HG03280 (cell line): ENCODE data around the gene LRRC1.
A peak's percentile ranks its signal among the peaks of the same experiment; 100 is the strongest.
"Not testable (repeated sequence)": the region's sequence is repeated elsewhere in the genome, so short reads cannot be mapped to it uniquely, and the experiment has no call there.

ENCODE experiments used
- ATAC-seq: cut with Tn5 transposase; IDR thresholded peaks from one replicate; pipeline ENCODE4 v1.9.1; 2021; ENCODE audit warnings: mild to moderate bottlenecking, moderate library complexity; ENCODE audit not compliant: unreplicated experiment

Gene LRRC1

DNA sequence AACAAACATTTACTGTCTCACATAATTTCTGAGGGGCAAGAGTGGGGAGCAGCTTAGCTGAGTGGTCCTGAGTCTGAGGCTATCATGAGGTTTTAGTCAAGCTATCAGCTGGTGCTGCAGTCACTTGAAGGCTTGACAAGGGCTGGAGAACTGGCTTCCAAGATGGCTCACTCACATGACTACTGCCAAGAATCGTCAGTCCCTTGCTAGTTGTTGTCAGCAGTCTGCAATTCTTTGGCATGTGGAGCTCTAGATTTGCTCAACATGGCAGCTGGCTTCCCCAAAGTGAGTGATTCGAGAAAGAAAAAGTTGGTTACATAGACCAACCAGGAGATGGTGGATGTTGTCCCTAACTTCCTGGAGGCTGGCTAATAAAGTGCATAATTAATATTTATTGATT, 2.8 kb upstream of the LRRC1 start:
- no peak for ATAC-seq

DNA sequence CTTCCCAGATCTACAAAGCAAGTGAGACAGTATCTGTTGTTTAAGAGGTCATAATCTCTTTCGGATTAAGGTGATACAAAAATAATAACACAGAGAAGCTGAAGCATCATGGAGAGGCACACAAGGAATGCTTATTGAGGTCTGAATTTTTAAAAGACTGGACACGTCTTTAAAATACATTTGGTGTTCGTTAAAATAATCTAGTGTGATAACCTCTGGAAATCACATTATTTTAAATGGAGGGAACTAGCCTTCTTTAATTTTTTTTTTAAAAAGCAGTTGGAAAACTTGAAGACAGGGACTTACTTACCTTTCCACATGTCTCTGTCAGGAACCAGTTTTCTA, 1.9 kb upstream of the LRRC1 start:
- no peak for ATAC-seq

DNA sequence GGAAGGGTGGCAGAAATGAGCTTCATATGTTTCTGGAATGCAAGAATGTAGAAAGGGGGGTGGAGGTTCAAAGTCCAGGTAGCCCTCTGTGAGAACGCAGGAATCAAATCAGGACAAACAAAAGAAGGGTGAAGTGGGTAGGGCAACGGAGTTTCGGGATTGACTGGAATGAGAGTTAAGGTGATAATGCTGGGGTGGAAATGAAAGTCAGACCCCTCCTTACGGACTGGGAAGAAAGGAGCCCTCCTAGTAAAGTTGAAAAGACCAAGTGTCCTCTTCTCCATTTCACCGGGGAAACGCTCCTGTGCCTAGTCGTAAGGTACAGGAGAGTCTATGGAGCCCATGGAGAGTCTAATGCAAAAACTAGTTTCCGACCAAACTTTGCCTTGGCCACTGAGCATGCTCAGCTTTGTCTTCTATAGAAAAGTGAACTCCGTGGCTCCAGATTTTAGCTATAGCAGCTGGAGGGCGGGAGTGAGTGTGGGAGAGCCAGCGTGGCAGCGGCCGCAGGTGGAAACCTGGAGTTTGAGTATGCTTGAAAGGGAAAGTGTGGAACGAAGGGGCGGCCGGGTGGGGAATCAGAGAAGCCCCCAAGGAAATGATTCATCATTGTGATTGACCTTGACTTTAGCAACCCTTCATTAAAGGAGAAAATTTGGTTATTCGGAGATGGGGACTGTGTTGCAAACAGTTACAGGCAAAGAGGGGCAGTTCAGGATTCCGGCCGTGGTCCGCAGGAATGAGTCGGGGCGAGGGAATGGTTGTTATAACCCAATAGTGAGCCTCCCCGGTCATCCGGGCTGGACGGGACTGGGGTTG, 1.3 kb upstream of the LRRC1 start:
- ATAC-seq = no peak

- ATAC-seq = peak; percentile 40
These were observed 577 bp upstream of the LRRC1 start for GRCh38 chr6:53794137-53794719.

DNA sequence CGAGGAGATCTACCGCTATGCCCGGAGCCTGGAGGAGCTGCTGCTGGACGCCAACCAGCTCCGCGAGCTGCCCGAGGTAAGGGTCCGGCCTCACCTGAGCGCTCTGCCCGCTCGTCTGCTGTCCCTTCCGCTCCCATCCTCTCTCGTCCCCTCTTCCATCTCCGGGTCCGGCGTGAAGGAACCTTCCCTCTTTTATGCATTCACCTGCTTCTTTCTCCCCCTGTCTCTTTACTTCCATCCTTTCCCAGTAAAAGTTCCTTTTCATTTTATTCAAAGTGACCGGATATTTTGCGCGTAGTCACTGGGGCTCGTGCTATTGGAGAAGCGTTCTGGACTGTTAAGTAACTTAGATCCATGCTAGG, 516 bp downstream of the LRRC1 start:
- peak; percentile 28 for ATAC-seq

DNA sequence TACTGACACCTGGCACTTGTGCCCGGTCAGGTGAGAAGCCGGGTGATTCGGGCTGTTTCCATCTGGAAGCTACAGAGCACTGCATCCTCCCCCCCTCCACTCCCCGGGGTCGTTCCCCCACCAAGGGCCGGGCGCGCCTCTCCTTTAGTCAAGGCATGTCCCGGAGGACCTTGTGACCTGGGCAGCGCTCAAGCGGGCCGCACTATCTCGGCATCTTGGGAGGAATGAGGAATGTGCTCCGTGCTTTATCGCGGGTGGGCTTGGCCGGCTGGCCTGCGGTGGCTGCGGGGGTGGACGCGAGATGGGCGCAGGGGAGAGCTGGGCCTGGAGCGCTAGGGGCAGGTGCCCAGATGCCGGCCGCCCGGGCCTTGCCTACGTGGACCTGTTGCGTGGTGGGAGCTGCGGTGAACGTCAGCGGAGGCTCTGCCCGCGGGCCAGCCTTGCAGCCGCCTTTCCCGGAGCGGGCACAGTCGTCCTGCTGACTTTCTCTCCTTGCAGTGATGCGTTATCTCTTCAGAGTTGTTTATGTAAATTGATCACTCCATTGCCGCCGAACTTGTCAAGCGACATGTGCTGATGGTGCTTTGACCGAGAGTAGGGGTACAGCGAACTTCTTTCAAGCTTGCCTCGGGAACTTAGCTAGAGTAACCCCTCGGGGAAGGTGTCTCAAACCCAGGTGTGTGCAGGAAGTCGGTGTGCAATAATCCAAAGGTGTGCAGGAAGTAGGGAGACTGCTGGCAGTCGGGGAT, 1.1 kb downstream of the LRRC1 start:
- ATAC-seq = no peak

DNA sequence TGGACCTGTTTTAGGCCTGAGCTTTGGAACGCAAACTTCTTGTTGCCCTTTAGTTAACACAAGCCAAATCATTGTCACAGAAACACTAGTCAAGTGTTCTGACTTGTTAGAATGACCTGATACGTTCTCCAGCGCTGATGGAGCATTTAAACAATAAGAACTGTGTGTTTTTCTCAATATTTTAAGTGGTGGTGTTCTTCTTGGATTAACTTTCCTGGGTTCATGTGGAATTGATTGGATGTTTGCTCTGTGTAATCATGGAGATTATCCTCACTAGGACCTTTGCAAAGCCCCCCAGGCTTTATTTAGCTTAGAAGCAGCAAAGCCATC, 1.6 kb downstream of the LRRC1 start:
- no peak for ATAC-seq

GRCh38 chr6:53796791-53797190, 2.0 kb downstream of the LRRC1 start:
- no peak for ATAC-seq

DNA sequence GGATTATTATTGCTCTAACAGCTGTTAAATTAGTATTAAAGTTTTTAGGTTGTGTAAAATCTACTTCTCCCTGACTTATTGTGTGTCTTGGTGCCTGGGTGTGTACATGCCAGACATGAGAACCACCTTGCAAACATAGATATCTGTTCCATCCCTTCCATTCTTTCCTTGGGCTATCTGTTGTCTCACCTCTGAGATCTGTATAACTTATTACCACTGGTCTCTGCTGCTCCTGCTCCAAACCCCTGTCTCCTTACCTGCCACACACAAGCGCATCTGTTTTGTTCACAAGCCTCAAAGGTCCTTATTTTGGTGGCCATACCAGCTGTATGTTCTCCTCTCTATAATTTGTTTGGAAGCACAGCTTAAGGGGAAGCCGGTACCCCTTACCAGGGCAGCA, 2.5 kb downstream of the LRRC1 start:
- ATAC-seq = no peak

- no peak for ATAC-seq
These were observed 4.5 kb downstream of the LRRC1 start for GRCh38 chr6:53799340-53799739.

- no peak for ATAC-seq
These were observed 6.2 kb downstream of the LRRC1 start for GRCh38 chr6:53801022-53801421.

GRCh38 chr6:53802582-53802981, 7.8 kb downstream of the LRRC1 start:
- no peak for ATAC-seq

GRCh38 chr6:53803081-53803860, 8.5 kb downstream of the LRRC1 start:
- ATAC-seq = no peak

- no peak for ATAC-seq
These were observed 10.2 kb downstream of the LRRC1 start for GRCh38 chr6:53805016-53805415.

GRCh38 chr6:53805725-53806124, 10.9 kb downstream of the LRRC1 start:
- no peak for ATAC-seq

DNA sequence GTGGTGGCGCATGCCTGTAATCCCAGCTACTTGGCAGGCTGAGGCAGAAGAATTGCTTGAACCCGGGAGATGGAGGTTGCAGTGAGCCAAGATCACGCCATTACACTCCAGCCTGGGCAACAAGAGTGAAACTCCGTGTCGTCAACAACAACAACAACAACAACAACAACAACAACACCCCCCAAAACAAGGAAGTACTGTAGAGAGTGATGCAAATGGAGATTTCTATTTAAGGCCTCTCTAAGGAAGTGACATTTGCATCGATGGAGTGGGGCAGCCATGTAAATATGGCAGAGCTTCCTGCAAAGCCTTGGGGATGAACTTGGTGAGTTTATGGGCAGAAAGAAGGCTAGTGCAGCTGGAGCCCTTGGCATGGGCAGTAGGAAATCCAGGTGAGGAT, 12.8 kb downstream of the LRRC1 start:
- not testable (repeated sequence) for ATAC-seq

DNA sequence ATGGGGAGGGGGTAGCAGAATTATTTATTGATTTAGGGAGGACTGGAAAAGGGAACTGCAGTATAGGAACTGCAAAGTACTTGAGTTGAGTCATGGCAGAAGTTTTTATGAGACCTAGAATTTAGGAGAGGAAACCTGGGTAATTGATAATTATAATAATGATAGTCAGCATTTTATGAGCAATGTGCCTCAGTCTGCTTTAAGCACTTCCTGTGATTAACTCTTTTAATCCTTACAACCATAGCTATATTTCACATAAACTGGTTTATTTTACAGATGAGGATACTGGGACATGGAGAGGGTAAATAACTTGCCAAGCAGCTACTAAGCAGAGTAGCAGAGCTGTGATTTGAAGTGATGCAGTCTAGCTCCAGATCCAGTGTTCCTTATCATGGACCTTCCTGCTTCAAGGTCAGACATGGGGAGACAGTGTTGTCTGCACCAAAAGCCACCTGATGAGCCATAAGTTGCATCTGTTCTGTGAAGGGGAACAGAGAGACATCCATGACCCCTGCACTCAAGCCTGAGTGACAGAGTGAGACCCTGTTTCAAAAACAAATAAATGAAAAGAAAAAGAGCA, 13.6 kb downstream of the LRRC1 start:
- no peak for ATAC-seq

GRCh38 chr6:53809691-53810090, 14.9 kb downstream of the LRRC1 start:
- ATAC-seq = no peak

GRCh38 chr6:53811082-53811481, 16.3 kb downstream of the LRRC1 start:
- peak; percentile 75 for ATAC-seq

GRCh38 chr6:53811746-53812145, 16.9 kb downstream of the LRRC1 start:
- no peak for ATAC-seq

- ATAC-seq = no peak
These were observed 18.3 kb downstream of the LRRC1 start for GRCh38 chr6:53813096-53813495.
